Activated naive CD4-positive, alpha-beta T cell (primary cell): Measurements from ENCODE around the gene CCDC183.
"Not testable (repeated sequence)": the region's sequence is repeated elsewhere in the genome, so short reads cannot be mapped to it uniquely, and the experiment has no call there.

Experiments used
- DNase-seq, 4 experiments: peaks; one replicate each; lab custom pipeline; 2025; lab: John Stamatoyannopoulos, UW

Gene CCDC183

DNA sequence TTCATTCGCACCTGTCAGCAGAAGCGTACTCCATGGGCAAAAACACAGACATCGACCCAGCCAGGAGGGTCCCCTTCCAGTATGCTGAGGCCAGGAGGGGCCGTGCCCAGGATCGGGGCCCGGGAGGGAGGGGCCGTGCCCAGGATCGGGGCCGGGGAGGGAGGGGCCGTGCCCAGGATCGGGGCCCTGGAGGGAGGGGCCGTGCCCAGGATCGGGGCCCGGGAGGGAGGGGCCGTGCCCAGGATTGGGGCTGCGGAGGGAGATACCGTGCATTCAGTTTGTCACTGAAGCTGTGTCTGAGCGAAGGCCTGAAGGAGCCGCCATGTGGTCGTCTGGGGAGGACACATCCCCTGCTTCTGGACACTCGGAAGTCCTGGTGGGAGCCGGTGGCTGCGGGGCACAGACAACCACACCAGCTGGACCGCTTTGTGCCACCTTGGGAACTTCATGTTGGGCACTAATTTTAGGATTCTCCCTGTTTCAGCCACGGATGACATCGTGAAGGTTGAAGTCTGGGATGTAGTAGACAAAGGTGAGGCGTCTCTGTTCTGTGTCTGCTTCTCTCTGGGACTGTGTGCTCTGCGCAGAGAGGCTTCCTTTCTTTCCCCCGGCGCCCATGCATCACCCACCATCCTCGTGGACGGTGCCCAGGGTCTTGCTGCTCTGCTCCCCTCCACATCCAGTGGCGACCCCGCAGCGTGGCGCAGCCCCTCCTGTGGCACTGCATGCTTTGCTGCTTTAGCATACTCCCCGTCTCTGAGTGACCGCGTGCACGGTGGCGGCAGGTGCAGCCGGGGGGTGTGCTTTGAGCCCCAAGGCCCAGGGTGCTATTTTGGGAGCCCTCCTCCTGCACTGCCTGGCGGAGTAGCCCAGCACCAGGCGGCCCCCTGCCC is 29.4 kb downstream of the CCDC183 start:
- no peak for DNase-seq

DNA sequence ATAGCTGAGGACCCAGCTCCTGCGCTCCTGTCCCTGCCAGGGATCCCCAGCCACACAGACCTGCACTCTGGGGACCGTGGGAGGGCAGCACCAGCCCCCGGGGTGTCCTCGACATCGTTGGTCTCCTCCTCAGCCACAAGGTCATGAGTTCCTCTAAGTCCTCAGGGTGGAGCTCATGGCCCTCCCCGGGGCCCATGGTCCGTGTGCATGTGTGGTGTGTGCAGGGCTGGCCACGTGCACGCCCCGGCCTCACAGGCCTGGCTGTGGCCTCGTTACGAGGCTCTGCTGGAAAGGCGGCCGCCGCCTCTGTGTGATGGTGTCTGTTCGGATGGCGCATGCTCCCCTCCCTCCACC is 30.0 kb downstream of the CCDC183 start:
- no peak for DNase-seq

DNA sequence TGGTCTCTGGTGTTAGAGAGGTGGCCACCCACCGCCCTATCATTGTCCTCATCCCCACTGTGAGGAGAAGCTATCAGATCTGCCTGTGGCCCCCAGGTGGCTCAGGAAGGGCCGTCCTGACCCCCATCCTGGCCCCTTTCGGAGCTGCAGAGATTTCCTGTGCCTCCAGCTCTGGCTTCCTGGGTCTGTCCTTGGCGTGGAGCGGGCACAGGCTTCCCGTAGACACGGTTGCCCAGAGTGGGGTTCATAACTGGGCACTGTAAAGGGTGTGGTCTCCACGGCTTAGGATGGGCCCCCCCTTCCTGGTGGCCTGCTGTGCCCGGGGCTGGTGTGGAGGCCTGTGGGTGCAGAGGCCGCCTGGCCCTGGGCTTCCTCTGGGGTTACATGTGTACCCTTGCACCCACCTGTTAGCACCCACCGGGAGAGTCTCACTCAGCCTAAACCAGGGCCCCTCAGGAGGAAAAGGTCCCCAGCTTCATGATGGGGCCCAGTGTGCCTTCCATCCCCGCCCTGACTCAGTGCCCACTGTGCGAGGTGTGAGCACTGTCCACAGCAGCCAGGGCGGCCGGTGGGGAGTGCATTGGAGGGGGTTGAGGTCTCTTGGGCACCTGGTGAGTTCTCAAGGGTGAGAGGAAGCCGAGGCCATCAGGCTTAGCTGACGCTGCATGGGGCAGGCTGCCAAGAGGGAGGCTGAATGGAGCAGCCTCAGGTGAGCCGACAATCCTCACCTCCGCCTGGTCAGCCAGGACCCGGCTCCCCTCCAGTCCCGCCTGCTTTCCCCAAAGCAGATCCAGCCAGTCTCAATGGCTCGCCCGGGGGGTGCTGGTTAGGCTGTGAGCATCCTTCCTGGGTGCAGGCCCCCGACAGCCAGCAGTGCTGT is 30.8 kb downstream of the CCDC183 start:
- no peak for DNase-seq

DNA sequence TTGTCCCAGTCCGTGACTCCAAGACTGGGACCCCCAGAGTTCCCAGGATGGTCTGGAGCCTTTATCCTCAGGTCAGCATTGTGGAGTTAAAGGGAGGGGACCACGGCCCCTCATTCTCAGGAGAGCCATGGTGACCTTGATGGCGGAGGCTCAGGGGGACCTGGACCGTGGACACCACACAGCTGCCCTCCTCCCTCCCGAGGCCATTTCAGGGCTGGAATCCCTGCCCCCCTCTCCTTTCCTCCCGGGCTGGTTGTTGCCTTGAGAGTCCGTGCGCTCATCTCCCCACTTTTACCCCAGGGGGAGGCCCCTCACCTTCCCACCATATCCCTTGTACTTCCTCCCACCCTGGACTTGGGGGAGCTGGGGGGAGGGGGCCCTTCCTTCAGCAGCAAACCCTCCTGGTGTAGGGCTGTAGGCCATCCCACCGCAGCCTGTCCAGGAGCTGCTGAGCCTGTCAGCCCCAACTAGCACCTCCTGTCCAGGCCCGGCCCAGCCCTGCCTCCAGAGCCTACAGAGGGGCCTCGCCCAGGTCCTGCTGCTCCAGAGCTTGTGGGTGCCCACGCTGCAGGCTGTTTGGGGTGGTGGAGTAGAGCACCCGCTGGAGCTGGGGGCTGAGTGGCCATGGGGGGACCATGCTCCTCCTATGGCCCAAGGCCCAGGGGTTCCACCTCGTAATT is 31.8 kb downstream of the CCDC183 start:
- DNase-seq, result no peak

DNA sequence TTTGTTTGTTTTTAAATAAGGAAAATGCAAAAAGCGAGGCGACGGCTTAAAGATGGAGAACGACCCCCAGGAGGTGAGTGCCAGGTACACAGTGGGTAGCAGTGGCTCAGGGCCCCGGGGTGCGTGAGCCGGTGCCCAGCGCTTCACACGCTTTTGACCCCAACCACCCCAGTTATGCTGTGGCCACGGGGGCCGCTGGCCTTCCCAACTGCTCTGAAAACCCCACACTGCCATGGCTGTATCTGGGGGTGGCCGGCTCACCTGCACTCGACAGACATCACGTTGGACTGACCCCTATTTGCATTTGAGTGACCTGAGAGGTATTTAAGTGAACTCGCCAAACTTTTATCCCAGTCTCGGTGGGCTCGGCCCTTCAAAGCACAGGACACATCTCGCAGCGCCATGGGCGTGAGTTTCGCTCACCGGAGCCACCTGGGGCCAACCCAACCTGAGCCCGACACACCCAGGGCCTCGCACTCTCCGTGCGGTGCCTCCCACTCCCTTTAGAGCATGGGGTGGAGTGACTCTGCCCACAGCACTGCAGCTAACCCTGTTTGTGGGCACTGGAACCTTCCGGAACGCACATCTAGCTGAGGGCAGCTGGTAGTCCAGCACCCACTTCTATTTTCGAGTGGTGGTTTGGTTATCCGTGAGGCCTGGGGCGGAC is 32.5 kb downstream of the CCDC183 start:
- no peak for DNase-seq

DNA sequence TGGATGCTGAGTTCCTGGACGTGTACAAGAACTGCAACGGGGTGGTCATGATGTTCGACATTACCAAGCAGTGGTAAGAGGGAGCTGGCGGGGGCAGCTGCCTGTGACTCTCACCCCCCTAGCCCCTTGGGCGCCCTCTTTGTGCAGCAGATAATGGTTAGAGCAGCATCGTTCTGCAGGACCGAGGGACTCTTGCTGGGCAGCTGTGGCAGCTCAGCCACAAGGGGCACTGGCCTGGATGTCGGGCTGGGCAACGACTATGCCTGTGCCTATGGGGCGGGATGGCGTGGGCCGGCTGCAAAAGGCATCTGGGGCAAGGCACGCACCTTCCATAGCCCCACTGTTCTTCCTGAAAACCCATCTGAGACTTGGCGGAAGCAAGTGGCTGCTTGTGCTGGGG is 33.3 kb downstream of the CCDC183 start:
- no peak for DNase-seq

DNA sequence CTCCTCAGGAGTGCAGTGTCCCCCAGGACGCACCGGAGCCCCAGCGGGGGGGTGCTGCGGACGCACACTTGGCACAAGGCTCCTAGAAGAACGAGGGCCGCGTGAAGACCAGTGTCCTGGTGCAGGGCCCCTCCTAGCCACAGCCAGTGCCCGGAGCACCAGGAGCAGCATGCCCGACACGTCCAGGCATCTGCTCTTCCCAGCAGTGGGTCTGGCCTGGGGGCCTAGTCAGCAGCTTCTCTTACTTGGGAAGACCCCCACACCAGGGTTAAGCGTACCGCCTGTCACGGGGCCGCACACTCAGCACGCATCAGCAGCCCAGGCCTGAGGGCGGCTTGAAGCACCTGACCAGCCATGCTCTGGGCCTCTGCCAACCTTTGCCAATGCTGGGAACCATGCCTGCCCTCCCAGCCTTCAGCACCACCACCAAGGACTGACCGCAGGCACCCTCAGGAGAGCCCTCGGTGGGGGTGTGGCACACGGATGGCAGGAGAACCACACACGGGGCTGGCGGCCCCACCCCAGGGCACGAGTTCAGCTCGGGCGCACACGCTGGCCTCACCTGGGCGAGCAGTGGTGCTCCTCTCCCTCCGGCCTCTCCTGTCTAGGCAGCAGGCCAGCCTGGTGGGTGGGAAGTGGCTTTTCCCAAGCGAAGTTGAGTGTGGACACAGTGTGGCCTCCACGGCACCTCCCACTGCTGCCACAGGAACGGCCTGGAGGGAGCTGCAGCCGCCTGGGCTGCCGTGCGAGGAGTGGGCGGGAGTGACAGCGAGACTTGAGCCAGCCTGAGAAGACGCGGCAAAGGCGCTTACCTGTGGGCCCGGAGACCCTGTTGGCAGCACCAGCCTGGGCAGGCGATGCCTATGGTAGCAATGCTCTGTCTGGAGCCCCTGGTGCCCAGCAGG is 34.1 kb downstream of the CCDC183 start:
- DNase-seq, result no peak

DNA sequence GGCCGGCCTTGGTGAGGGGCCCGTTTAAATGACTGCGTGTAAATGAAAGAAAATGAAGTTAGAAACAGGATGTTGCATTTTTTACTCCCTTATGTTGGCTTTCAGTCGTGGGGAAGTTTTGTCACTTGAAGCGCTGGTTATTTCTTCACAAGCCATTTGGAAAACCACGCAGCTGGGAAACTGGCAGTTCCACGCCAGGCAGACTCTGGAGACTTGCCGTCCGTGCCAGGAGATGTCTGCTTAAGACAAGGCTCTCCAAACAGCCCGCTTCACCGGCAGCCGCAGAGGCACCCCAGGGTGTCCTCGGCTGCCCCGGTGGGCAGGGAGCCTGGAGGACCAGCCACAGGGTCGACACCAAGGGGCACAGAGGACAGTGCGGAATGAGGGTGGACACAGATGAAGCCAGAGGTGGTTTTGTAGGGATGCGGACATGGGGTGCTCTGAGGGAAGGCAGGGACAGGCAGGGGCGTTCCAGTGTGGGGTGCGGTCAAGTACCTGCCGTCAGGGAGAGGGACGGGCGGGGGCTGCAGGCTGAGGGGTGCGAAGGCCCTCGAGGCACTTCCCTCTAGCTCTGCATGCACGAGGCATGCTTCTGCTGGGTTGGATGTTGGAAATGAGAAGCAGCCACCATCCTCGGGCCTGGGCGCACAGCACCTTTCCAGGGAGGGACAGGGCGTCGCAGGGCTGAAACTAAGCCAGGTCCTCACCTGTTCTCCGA is 35.0 kb downstream of the CCDC183 start:
- no peak for DNase-seq

DNA sequence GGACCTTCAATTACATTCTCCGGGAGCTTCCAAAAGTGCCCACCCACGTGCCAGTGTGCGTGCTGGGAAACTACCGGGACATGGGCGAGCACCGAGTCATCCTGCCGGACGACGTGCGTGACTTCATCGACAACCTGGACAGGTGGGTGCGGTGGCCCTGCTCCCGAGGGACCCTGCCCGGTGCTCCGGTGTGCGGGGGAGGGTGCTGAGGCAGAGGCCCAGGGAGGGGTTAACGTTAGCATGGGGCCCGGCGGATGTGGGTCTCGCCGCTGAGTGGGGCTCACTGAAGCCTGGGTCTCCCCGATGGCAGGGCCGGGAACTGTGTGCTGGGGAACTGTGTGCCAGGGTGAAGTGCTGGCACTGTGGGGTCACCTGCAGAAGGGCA is 35.6 kb downstream of the CCDC183 start:
- DNase-seq, result no peak

DNA sequence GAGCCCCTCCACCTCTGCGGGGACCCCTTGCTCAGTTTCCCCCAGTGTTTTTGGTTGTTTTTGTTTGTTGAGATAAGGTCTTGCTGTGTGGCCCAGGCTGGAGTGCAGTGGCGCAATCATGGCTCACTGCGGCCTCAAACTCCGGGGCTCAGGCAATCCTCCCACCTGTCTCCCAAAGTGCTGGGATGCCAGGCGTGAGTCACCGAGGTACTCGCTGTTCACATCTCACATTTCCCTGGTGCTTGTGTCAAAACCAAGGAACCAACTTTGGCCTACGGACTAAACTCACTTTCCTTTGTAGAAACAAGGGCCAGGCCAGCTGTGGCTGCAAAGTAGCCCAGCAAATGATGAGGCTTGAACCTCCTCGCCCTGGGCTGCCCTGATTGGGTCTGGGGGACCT is 36.4 kb downstream of the CCDC183 start:
- DNase-seq, result no peak

DNA sequence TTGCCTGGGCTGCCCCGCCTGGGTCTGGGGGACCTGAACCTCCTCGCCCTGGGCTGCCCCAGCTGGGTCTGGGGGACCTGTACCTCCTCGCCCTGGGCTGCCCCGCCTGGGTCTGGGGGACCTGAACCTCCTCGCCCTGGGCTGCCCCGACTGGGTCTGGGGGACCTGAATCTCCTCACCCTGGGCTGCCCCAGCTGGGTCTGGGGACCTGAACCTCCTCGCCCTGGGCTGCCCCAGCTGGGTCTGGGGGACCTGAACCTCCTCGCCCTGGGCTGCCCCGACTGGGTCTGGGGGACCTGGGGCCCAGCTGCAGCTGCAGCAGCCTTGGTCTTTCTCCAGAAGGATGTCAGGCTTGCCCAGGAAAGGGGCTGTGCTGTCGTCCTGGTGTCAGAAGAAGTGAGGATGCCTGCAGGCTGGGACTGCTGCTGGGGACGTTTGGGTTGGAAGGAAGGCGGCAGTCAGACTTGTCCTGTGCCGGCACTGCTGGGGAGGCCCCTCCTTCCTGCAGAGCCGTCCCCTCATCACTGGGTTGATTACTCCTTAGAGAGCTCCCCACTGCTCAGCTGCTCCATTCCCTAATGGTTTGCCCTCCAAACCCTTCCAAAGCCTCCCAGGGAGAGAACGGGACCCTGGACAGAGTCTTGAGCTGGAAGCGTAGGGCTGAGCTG is 37.4 kb downstream of the CCDC183 start:
- not testable (repeated sequence) for DNase-seq

DNA sequence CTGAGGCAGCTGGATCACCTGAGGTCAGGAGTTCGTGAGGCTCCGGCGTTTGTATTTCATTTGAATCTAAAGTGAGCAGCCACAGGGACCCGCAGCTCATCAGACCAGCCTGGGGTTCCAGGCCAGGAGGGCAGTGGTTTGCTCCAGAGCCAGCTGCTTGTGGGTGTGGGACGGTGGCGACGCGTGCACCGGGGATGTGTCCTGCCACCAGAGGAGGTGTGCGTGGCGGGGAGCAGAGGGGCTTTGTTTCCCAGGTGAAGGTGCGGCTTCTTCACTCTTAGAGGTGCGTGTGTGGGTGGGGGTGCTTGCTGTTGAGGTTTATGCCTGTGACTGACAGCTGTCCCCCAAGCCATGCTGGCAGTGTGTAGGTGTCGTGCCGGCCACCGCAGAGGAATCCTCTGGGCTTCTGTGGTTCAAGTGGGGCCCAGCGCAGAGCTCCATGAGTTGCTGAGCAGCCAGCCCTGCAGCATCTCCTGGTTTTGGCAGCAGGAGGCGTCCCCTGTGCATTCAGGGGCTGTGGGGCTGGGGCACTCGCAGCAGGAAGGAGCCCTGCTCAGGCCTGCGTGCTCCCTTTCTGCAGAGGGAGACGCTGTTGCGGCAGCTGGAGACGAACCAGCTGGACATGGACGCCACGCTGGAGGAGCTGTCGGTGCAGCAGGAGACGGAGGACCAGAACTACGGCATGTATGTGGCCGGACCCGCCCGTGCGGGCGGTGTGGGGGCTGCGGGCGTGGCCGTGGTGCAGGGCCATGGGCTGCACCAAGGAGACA is 39.2 kb downstream of the CCDC183 start:
- DNase-seq, result no peak

DNA sequence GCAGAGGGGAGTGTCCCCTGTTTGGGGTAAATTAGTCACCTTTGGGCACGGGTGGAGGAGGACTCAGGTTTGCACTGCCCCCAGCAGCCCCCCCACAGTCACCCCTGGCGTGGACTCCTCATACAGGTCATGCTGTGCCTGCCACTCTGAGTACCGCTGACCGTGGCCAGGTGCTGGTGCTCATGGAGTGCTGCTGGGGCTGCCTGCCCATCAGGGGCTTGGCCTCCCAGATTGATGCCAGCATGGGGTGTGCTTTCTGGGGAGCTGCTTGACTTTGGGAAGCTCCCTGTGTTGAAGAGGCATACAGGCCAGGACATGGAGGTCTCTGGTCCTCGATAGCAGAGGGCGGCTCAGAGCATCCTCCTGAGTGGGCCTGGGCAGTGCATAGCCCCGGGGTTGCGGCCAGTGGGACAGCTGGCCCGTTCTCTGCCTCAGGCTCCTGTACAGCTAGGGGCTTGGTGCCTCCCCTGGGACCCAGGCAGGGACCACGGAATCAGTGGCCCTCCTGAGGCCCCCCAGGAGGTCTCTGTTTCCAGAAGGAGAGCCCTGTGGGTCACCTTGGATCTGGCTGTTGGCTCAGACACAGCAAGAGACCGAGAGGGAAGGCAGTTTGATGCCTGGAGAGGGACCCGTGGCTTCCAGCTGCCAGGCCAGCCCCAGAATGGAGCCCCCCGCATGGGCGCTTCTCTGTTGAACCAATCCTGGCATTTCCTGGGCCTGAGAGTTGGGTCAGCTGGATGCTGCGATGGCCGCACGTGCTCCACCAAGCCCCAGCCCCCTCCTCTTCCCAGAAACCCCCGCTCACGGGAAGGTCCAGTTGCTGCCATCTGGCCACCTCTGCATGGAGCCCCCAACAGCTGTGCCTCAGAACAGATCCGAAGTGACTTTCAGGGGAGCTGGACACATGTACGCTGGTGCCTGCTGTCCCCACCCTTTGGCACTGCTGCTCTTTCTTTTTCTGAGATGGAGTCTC is 40.1 kb downstream of the CCDC183 start:
- no peak for DNase-seq

DNA sequence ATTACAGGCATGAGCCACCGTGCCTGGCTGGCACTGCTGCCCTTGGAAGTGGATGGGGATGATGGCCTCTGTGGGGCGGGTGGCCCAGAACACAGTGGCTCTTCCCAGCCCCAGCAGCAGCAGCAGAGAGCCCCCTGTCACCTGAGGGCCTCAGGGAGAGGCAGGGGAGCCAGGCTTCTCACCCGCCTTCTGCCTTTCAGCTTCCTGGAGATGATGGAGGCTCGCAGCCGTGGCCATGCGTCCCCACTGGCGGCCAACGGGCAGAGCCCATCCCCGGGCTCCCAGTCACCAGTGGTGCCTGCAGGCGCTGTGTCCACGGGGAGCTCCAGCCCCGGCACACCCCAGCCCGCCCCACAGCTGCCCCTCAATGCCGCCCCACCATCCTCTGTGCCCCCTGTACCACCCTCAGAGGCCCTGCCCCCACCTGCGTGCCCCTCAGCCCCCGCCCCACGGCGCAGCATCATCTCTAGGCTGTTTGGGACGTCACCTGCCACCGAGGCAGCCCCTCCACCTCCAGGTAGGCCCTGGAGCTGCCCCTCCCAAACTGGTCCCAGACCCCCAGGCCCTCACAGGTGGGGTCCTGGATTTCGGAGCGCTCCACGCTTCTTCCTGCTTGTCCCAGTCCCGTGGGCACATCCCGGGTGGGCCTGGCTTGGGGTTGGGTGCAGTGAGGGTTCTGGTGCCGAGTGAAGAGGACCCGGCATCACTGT is 41.2 kb downstream of the CCDC183 start:
- no peak for DNase-seq

DNA sequence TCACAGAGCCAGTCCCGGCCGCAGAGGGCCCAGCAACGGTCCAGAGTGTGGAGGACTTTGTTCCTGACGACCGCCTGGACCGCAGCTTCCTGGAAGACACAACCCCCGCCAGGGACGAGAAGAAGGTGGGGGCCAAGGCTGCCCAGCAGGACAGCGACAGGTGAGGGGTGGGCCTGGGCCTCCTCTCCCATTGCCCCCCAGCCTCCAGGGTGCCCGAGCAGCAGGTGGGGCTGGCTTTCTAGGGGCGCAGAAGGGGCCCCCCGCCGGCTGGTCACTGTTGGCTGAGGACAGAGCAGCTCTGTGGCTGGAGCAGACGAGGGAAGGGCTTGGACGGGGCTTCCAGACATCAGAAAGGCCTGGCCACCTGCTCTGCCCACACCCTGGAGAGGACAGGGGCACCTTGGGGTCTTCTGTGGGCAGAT is 41.7 kb downstream of the CCDC183 start:
- DNase-seq, result not testable (repeated sequence)

DNA sequence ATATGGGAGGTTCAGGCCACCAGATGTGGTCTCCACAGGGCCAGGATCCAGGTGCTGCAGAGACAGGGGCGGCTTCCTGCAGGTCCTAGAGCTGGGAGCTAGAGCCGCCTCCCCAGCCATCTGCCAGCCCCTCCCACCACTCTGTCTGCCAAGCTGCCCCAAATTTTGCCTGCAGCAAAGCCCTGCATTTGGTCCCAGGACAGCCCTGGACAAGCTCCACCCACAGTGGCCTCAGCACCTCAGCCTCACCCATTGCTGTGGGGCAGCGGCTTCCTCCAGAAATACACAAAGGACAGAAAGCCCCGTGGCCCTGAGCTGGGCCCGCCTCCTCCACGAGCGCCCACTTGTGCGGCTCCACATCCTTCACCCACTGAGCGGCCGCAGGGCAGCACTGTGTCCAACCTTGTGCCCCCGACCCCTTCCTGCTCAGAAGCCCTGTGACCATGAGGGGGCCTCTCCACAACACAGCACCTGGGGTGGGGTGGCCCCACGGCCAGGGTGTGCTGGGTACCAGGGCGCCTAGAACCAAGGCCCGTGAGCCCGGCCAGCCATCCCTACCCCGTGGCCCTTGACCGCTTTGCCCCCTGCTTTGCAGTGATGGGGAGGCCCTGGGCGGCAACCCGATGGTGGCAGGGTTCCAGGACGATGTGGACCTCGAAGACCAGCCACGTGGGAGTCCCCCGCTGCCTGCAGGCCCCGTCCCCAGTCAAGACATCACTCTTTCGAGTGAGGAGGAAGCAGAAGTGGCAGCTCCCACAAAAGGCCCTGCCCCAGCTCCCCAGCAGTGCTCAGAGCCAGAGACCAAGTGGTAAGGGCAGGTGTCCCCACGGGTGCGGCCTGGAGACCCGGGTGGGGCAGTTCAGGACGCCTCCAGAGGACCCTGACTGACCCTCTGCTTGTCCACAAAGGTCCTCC is 42.4 kb downstream of the CCDC183 start:
- no peak for DNase-seq
